Measurements from ENCODE around the gene USP13.

DNA sequence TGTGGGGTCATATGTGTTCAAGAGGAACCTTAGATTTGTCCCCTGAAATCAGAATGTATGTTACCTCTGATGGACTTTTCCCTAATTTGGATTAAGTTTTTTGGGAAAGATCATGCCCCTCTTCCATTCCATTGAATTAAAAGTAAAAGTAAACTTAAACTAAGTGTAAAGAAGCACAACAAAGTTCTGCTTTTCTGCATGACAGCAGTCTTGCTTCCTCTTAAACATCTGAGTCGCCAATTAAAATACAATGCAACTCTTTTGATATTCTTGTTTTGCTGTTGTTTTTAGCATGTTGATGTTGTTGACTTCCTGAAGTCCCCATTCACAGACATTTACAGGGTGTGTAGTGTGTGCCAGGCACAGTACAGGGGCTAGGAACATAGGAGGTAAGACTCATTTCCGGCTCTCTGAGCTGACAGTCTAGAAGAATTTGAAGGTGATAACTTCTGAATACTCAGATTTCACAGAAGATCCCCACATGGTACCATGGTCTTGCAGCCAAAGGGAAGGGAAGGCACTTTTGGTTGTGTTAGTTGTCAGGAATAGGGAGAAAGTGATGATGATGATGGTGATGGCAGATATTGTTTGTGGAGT is 45.0 kb downstream of the USP13 start:
- TF ChIP-seq, protein P1, sequence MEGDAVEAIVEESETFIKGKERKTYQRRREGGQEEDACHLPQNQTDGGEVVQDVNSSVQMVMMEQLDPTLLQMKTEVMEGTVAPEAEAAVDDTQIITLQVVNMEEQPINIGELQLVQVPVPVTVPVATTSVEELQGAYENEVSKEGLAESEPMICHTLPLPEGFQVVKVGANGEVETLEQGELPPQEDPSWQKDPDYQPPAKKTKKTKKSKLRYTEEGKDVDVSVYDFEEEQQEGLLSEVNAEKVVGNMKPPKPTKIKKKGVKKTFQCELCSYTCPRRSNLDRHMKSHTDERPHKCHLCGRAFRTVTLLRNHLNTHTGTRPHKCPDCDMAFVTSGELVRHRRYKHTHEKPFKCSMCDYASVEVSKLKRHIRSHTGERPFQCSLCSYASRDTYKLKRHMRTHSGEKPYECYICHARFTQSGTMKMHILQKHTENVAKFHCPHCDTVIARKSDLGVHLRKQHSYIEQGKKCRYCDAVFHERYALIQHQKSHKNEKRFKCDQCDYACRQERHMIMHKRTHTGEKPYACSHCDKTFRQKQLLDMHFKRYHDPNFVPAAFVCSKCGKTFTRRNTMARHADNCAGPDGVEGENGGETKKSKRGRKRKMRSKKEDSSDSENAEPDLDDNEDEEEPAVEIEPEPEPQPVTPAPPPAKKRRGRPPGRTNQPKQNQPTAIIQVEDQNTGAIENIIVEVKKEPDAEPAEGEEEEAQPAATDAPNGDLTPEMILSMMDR (IDR thresholded peaks at IDR 0.05; ENCODE audit: low read depth, low read length): no peak
- TF ChIP-seq POLR2A (IDR thresholded peaks at IDR 0.05; ENCODE audit: extremely low read depth, insufficient read length): no peak
- TF ChIP-seq, protein P2, sequence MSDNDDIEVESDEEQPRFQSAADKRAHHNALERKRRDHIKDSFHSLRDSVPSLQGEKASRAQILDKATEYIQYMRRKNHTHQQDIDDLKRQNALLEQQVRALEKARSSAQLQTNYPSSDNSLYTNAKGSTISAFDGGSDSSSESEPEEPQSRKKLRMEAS (IDR thresholded peaks at IDR 0.05; ENCODE audit: low read depth, low read length): no peak

All from NB4 (cell line).